ENCODE data around the gene SKOR1. TPM values are rescaled to one million over a fixed set of nuclear protein-coding genes. Genes with fewer than 3 reads are reported as not detected.

SKOR1 gene
- total and polyA plus RNA-seq, 2 experiments from 2014 or later = 0.11 TPM; not detected in 1

- no peak overlapping the region for H3K9ac ChIP-seq
- H3F3A ChIP-seq (ENCODE audit: insufficient read depth) = no peaks in the 10 kb centered on the region
- no peaks in the 10 kb centered on the region for H3K36me3 ChIP-seq (ENCODE audit: low read depth)
- H3K9me3 ChIP-seq (ENCODE audit: low read depth) = no peaks in the 10 kb centered on the region
- in situ Hi-C loops (cut with MboI) = no loop called here
- H3K4me1 ChIP-seq (ENCODE audit: insufficient read depth) = no peaks in the 10 kb centered on the region
- H3K27ac ChIP-seq = no peak overlapping the region
- H3K79me2 ChIP-seq (ENCODE audit: insufficient read depth) = no peaks in the 10 kb centered on the region
- no peak for TF ChIP-seq EZH2 (IDR thresholded peaks at IDR 0.05; ENCODE audit: insufficient read depth, poor library complexity, severe bottlenecking)
- no peak for TF ChIP-seq EZH2phosphoT487 (IDR thresholded peaks at IDR 0.05; ENCODE audit: insufficient read depth, low read depth)
- DNase-seq = no peak
- no peaks in the 10 kb centered on the region for H3K27me3 ChIP-seq (replicated peaks; ENCODE audit: insufficient read depth)
- H2AFZ ChIP-seq = no peak overlapping the region
- no peak overlapping the region for H3K4me3 ChIP-seq
- H3K4me2 ChIP-seq (ENCODE audit: unreplicated experiment) = no peak overlapping the region
- no peaks in the 10 kb centered on the region for H3K9me2 ChIP-seq (ENCODE audit: insufficient read depth)
- WGBS, 2 experiments (ENCODE audit: low coverage in 1 of 2, low lambda C conversion rate in 2 of 2, missing lambda C conversion rate in 2 of 2) = 84% methylated on average over 5 to 6 of the region's 6 CpGs
- no peaks in the 10 kb centered on the region for H4K20me1 ChIP-seq (ENCODE audit: insufficient read depth)
Measured at GRCh38 chr15:67809866-67810265, 15.4 kb upstream of the SKOR1 start.

DNA sequence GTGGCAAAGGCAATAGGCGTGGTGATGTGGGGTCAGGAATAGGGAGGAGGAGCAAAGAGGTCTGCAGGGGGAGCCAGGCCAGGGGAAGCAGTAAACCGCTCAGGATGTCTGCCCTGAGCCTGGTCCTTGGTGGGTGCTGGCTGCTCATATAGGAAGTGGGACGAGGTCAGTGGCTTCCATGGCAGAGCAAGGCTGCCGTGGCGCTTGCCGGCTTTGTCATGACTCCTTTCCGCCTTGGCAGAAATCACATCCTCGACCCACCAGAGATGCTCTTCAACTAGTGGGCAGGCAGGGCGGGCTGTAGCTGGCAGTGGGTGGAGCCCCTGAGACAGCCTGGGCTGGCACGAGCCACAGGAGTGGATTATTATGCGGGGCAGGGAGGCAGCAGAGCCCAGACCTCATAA lies 13.1 kb upstream of the SKOR1 start:
- no peak overlapping the region for H3K9ac ChIP-seq
- DNase-seq = no peak
- TF ChIP-seq EZH2phosphoT487 (IDR thresholded peaks at IDR 0.05; ENCODE audit: insufficient read depth, low read depth) (no peak), EZH2 (IDR thresholded peaks at IDR 0.05; ENCODE audit: insufficient read depth, poor library complexity, severe bottlenecking) (no peak)
- no peaks in the 10 kb centered on the region for H3K4me1 ChIP-seq (ENCODE audit: insufficient read depth)
- H3K79me2 ChIP-seq (ENCODE audit: insufficient read depth) = no peaks in the 10 kb centered on the region
- no peaks in the 10 kb centered on the region for H3K36me3 ChIP-seq (ENCODE audit: low read depth)
- no peak overlapping the region for H3K4me2 ChIP-seq (ENCODE audit: unreplicated experiment)
- H3K9me3 ChIP-seq (ENCODE audit: low read depth) = no peaks in the 10 kb centered on the region
- H3K9me2 ChIP-seq (ENCODE audit: insufficient read depth) = no peaks in the 10 kb centered on the region
- no peak overlapping the region for H3K4me3 ChIP-seq
- H3F3A ChIP-seq (ENCODE audit: insufficient read depth) = no peaks in the 10 kb centered on the region
- in situ Hi-C loops (cut with MboI) = no loop called here
- no peaks in the 10 kb centered on the region for H3K27me3 ChIP-seq (replicated peaks; ENCODE audit: insufficient read depth)
- H4K20me1 ChIP-seq (ENCODE audit: insufficient read depth) = no peaks in the 10 kb centered on the region
- H2AFZ ChIP-seq = no peak overlapping the region
- 84% methylated on average over 10 to 11 of the region's 11 CpGs for WGBS, 2 experiments (ENCODE audit: low coverage in 1 of 2, low lambda C conversion rate in 2 of 2, missing lambda C conversion rate in 2 of 2)
- H3K27ac ChIP-seq = no peak overlapping the region

GRCh38 chr15:67813104-67813634 lies 12.1 kb upstream of the SKOR1 start:
- Histone ChIP-seq H3K4me1 (ENCODE audit: insufficient read depth) (no peaks in the 10 kb centered on the region), H3K9me3 (ENCODE audit: low read depth) (no peaks in the 10 kb centered on the region), H3K9me2 (ENCODE audit: insufficient read depth) (no peaks in the 10 kb centered on the region), H3K79me2 (ENCODE audit: insufficient read depth) (no peaks in the 10 kb centered on the region), H3K27ac (no peak overlapping the region), H3K9ac (no peak overlapping the region), H4K20me1 (ENCODE audit: insufficient read depth) (no peaks in the 10 kb centered on the region), H3K4me3 (no peak overlapping the region), H3K36me3 (ENCODE audit: low read depth) (no peaks in the 10 kb centered on the region), H3K27me3 (replicated peaks; ENCODE audit: insufficient read depth) (no peaks in the 10 kb centered on the region), H3K4me2 (ENCODE audit: unreplicated experiment) (no peak overlapping the region), H3F3A (ENCODE audit: insufficient read depth) (no peaks in the 10 kb centered on the region), H2AFZ (no peak overlapping the region)
- no peak for DNase-seq
- in situ Hi-C loops (cut with MboI) = no loop called here
- WGBS, 2 experiments (ENCODE audit: low coverage in 1 of 2, low lambda C conversion rate in 2 of 2, missing lambda C conversion rate in 2 of 2) = 78% methylated on average over 3 of the region's 3 CpGs
- no peak for TF ChIP-seq EZH2phosphoT487 (IDR thresholded peaks at IDR 0.05; ENCODE audit: insufficient read depth, low read depth)
- no peak for TF ChIP-seq EZH2 (IDR thresholded peaks at IDR 0.05; ENCODE audit: insufficient read depth, poor library complexity, severe bottlenecking)

- TF ChIP-seq EZH2phosphoT487 (IDR thresholded peaks at IDR 0.05; ENCODE audit: insufficient read depth, low read depth) (no peak), EZH2 (IDR thresholded peaks at IDR 0.05; ENCODE audit: insufficient read depth, poor library complexity, severe bottlenecking) (no peak)
- H3K9me3 ChIP-seq (ENCODE audit: low read depth) = no peaks in the 10 kb centered on the region
- H3K4me2 ChIP-seq (ENCODE audit: unreplicated experiment) = no peak overlapping the region
- no peaks in the 10 kb centered on the region for H3F3A ChIP-seq (ENCODE audit: insufficient read depth)
- H3K27me3 ChIP-seq (replicated peaks; ENCODE audit: insufficient read depth) = peaks cover 11% of the 10 kb centered on the region
- H3K27ac ChIP-seq = no peak overlapping the region
- no peak for DNase-seq
- 82 to 85% methylated on average over 5 of the region's 5 CpGs for WGBS, 2 experiments (ENCODE audit: low coverage in 1 of 2, low lambda C conversion rate in 2 of 2, missing lambda C conversion rate in 2 of 2)
- no peaks in the 10 kb centered on the region for H4K20me1 ChIP-seq (ENCODE audit: insufficient read depth)
- H3K9me2 ChIP-seq (ENCODE audit: insufficient read depth) = no peaks in the 10 kb centered on the region
- H3K4me1 ChIP-seq (ENCODE audit: insufficient read depth) = no peaks in the 10 kb centered on the region
- no peak overlapping the region for H2AFZ ChIP-seq
- H3K79me2 ChIP-seq (ENCODE audit: insufficient read depth) = no peaks in the 10 kb centered on the region
- no peak overlapping the region for H3K4me3 ChIP-seq
- in situ Hi-C loops (cut with MboI) = no loop called here
- H3K36me3 ChIP-seq (ENCODE audit: low read depth) = no peaks in the 10 kb centered on the region
- no peak overlapping the region for H3K9ac ChIP-seq
Measured at GRCh38 chr15:67815036-67815592, 10.2 kb upstream of the SKOR1 start.

All from GM23248 (cell line).